Stimulated activated CD4-positive, alpha-beta T cell treated with anti-CD3 and anti-CD28 coated beads, Interleukin-15, amount 100 ng/mL, for 1 hour (primary cell): ENCODE data around the gene COL19A1.
"Not testable (repeated sequence)": the region's sequence is repeated elsewhere in the genome, so short reads cannot be mapped to it uniquely, and the experiment has no call there.

ENCODE experiments used
- DNase-seq, 2 donors: peaks; one replicate each; pipeline ENCODE4 v3.0.0-alpha.2; 2020; ENCODE audit warnings: low read depth in 1 of 2, low spot score in 1 of 2

Gene COL19A1

DNA sequence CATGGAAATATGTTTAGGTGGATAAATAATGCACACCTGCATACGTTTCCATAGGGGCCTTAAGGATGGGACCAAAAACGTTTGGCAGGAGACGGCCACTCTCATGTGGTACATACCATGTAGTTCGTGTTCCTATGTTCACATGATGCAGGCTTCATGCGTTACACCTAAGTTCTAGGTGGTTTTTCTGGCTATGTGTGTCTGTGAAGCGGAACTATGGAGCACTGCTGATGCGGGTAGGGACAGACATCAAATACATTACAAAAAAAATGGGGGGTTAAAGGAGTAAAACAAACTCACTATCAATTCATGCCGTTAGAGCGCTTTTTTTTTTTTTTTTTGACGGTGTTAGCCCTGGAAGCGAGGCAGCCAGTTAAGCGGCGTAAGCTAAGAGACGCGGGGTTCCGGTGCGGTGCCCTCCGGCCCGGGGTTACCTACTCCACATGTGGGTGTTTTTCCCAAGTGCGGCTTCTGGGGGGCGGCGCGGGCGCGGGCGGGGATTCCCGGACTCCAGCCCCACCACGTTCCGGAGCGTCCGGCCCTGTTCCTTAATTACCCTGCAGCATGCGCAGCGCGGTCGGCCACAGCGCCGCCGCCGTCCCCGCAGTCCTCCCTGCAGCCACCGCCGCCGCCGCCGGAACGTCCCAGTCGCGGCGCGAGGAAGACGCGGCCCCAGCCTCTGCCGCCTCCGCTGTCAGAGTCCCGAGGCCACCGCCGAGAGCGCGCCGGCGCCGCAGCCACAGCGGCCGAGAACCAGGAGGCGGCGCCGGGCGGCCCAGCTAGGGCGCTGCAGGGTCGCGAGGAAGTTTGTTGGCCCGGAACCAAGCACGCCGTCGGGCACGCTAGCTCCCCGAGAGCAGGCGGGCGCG is 648 bp downstream of the COL19A1 start:
- peak; percentile 18 to 50 for DNase-seq

DNA sequence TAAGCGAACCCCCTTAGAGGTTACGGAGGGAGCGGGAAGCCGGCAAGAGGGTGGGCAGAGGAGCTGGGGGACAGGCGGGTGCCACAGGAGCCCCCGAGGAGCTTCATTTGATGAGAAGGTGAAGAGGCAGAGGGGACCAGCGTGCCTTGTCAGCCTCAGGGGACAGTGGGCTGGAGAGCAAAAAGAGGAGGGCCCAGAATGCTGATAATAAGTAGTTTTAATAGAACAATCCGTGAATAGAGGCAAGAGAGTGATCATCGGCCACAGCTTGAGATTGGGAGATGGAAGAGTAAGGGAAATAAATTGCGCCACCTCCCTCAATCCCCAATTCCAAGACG is 1.3 kb downstream of the COL19A1 start:
- no peak for DNase-seq

DNA sequence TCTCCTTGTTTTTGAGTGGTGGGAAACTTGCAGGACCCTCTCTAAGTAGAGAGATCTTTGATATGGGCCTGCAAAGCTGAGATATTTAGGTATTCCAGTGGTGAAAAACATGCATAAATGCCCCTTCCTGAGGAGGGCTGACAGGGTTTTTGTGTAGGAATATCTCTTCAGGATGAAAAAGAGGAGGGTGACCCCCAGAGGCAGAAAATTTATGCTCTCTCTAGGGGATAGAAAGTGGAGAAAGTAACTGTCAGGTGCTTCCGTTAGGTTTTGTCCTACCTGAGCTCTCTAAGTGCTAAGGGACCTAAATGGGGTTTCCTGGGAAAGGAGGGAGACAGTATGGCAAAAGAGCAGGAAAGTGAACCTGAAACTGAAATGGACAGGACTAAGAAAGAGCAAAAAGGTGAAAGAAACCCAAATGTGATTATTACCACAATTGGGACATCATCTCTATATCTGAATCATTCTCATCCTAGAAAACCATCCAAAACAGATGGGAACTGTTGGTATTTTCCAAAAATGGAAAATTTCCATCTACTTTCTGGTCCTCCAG is 2.0 kb downstream of the COL19A1 start:
- no peak for DNase-seq

DNA sequence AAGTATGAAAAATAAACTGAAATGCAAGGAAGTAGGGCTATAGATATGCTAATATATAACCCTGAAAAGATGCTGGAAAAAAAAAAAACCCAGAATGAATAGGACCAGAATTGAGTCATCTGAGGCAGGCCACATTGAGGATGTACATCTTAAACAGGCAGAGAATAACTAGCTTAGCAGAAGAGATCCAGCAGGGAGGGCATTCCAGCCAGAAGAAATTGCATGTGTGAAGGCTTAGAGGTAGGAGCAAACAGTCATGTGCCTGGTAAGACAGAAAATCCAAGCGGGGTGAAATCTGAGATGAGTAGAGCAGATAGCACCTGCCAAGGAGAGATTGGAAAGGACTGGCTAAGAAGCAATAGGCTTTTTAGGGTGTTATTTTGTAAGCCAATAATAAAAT is 2.6 kb downstream of the COL19A1 start:
- DNase-seq, result no peak

DNA sequence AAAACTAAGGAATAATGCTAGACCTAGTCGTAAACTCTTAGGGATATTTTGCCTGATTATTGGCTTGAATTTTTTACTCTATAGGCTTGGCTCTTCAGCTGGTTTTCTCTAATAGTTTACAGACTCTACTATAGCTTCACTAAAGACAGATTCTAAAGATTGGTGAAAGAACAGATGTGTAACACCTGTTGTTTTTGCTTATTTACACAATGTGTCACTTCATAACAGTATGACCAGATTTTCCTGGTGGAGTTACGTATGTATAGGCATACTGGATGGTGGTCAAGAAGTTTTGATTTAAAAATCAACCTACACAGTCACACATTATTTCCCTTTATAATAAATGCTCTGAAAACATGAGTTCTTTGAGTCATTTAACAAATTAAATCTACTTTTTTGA is 4.8 kb downstream of the COL19A1 start:
- no peak for DNase-seq

DNA sequence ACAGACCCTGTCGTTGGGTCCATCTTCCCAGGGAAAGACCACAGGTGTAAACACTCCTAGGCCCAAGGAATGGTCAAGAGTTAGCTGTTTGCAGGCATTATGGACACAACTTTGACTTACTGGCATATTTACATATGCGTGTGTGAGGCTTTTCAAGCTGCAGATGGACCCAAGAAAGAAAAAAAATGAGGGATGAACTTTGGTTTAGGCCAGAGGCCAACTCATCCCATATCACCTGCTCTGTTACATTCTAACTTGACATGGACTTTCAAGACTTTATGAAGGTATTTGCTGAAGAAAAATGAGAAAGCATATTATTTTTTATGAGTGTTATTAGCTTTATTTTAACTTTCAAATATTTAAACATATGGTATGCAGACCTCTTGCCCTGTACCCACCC is 6.9 kb downstream of the COL19A1 start:
- DNase-seq, result no peak

DNA sequence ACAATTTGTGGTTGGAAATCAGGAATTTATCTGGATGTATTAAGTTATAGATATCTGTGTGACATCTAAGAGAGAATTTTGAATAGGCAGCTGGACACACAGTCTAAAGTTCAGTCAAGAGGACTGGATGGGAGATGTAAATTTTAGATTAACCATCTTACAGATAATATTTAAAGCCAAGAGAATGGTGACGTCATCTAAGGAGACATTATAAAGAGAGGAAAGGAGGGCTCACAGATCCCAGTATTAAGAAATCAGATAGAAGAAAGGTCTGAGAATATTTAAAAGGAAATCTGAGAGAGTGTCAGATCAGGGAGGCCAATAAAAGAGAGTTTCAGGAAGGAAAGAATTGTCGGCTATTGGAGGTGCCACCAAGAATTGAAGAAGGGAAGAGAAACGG is 9.4 kb downstream of the COL19A1 start:
- no peak for DNase-seq

DNA sequence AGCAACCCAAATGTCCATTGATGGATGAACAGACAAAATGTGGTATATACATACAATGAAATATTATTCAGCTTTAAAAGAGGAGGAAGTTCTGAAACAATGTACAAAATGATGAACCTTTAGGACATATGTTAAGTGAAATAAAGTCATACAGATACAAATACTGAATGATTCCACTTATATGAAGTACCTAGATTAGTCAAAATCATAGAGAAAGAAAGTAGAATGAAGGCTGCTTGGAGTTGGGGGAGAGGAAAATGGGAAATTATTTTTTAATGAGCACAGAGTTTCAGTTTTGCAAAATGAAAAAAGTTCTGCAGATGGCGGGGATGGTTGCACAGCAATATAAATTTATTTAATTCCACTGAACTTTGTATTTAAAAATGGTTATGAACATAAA is 12.4 kb downstream of the COL19A1 start:
- DNase-seq, result no peak

DNA sequence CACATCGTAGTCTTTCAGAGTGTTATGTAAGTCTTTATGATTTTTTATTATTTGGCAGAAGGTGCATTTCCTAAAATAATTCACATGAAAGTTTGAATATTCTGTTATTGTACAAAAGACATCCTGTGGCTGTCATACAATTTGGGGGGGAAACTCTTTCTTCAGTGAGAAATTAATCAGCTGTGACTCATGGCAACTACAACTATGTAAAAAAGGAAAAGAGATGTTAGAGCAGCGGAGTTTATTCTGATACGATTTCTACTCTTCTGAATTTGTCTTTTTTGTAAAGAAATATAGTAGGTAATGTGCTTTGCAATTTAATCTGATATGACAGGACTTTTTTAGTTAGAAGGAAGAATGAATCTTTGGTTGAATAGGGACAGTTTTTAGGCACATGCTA is 14.2 kb downstream of the COL19A1 start:
- no peak for DNase-seq

DNA sequence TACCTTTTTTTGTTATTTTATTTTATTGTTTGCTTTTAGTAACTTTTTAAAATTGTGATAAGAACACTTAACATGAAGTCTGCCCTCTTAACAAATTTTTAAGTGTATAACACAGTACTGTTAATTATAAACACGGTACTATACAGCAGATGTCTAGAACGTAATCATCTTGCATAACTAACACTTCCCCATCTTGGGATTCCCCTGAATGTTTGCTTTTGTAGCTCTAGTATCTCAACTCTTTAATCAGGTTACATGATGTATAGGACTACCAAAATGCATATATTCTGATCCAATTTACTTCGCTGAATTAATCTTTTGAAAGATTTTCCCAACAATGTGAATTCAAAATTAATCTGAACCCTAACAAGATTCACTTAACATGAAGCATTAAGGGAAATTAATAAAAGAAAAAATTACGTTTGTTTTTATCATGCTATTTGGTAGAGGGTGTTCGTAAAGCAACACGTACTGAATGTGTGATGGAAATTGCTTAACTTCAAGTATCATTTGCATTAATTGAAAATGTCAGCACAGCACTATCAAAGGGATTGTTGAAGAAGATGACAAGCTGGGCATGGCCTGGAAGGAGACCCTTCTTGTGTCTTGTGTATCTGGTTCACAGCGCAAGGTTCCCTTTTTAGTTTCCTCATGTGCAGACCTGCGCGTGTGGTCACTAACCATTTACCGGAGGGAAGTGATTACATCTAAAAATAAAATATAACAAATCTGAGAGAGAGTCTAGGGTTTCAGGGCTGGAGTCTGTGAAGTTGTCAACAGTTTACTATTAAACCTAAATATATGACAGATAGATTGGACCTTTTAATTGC is 15.2 kb downstream of the COL19A1 start:
- DNase-seq, result no peak

DNA sequence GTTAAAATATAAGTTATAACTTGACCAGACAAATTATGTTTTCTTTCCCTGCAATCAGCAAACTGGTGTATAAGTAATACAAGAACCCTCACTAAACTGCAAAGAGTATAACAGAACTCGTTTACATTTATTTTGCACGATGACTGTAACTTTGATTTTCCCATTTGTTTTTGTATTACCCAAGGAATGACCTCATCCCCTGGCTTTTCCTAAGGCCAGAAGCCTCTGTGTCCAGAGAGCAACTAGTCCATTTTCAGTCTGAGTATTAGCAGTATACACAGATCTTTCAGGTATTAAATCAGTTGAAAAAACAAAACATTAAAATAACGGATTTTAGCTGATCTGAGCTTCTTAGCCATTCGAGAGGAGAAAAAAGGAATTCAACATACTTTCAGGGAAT is 17.2 kb downstream of the COL19A1 start:
- no peak for DNase-seq

DNA sequence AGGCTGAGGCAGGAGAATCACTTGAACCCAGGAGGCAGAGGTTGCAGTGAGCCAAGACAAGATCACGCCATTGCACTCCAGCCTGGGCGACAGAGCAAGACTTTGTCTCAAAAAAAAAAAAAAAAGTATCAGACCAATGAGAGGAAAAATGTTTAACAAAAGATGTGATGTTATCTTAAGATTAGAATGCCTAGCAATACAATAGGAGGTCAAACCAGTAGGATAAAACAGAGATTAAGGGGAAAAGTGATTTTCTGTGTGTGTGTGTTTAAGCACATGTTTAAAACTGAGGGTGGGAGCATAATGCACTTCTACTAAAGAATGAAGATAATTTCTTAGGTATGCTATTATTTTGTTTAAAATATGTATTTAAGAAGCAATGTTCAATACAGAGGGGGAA is 17.9 kb downstream of the COL19A1 start:
- no peak for DNase-seq

DNA sequence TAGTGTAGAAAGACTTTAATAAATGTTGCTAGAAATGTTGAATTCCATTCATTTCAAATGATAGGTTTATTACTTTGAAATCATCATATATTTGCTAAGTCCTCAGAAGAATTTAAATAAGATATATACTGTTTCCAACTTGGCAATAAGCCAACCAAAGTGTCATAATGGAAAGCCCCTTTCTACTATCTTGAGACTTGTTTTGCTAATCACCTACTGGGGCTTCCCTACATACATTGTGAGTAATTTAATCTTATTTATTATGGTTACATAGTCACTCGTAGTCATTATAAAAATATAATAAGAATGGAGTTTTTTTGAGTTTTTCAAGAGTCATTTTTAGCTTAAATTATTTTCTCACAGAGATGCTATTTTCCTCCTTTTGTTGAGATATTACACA is 20.7 kb downstream of the COL19A1 start:
- no peak for DNase-seq

DNA sequence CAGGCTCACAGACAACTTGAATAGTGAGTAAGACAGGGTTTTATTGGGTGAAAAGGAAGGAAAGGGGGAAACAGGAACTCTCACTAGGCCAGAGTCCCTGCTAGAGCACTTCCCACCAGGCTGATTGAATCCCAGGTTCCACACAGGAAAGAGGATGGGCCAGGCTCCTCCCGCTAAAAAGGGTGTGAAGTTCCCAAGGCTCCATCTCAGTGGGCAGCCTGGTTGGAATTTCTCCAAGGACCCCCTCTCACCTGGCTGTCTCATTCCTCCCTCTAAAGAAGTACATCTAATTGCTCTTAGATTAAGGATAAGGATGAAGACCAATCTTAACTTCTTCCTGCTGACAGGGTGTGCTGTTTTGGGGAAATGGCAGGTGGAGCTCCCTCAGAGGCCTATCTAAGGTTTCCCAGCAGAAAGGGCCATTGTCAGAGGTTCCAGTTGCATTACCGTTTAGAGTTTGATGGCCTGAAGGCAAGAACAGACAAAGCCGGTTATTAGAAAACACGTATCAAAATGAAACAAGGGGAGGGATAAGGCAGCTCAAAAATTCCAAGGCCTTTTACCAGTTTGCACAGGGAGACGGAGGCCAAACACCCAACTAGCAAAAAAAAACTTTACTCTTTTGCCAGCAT is 21.5 kb downstream of the COL19A1 start:
- DNase-seq, result no peak

DNA sequence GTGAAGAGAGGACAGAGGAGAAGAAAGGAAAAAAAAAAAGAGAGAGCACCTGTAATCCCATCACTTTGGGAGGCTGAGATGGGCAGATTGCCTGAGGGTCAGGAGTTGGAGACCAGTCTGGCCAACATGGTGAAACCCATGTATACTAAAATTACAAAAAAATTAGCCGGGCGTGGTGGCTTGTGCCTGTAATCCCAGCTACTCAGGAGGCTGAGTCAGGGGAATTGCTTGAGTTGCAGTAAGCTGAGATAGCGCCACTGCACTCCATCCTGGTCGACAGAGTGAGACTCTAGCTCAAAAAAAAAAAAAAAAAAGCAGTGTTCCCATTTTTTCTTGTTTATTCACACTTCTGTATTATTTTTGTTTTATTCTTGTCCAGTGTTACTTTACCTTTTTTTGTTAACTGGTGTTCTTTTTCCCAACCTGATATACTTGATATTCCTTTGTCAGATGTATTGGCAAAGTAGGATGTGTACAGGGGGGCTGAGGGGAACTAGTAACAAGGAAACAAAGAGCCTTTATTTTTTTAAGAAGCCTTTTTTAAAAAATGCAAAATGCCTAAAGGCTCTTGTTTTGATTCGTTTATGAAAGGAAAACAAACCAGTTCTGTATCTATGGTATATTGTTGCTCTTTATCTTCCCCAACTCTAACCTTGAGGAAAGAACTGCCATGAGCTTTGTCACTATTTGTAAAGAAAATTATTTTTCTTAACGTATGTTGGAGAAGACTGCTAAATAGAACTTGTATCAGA is 22.3 kb downstream of the COL19A1 start:
- no peak for DNase-seq

DNA sequence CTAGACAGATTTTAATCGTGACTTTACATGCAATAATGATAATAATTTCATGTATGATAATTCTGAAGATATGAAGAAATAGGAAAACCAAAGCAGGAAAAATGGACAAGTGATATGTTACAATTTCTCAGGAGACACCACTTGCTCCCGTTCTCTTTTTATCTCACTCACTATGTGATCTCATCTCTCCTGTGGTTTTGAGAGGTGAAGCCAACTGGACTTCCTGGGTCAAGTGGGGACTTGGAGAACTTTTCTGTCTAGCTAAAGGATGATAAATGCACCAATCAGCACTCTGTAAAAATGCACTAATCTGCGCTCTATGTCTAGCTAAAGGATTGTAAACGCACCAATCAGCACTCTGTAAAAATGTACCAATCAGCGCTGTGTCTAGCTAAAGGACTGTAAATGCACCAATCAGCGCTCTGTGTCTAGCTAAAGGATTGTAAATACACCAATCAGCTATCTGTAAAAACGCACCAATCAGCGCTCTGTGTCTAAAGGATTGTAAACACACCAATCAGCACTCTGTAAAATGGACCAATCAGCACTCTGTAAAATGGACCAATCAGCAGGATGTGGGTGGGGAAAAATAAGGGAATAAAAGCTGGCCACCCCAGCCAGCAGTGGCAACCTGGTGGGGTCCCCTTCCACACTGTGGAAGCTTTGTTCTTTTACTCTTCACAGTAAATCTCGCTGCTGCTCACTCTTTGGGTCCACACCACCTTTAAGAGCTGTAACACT is 23.0 kb downstream of the COL19A1 start:
- not testable (repeated sequence) for DNase-seq

DNA sequence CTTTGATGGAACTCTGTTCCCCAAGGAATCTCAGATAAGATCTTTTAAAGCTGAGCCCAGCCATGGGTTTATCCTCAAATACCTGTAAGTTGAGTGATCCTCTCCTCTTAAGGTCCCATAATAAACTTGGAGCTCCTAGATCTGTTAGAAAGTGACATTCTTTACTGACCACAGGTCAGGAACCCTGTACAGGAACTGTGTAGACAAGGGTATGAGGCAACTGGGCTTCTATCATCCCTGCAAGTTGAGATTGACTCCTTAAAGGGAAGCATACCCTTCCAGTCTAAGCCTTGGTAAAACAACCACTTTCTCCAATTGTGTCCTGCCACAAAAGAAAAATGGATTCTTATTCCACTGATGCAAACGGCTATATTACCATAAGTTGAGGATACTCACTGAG is 26.2 kb downstream of the COL19A1 start:
- not testable (repeated sequence) for DNase-seq

DNA sequence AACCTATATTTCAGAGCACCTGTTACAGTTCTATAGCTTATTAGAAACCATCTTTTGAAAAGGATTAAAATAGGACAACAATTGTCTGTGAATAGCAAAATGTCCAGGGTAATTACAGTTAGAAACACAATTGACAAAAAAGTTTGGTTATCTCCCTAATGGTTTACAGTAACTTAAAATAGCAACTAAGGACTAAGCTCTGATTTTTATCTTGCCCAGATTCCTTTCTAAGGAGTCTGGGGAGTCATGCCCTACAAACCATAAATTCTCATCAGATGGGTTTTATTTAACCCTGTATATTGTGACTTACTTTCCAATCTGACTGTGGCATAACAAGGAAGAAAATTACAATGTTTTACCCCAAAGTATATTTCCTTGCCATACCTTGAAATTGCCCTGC is 26.9 kb downstream of the COL19A1 start:
- DNase-seq, result not testable (repeated sequence)

DNA sequence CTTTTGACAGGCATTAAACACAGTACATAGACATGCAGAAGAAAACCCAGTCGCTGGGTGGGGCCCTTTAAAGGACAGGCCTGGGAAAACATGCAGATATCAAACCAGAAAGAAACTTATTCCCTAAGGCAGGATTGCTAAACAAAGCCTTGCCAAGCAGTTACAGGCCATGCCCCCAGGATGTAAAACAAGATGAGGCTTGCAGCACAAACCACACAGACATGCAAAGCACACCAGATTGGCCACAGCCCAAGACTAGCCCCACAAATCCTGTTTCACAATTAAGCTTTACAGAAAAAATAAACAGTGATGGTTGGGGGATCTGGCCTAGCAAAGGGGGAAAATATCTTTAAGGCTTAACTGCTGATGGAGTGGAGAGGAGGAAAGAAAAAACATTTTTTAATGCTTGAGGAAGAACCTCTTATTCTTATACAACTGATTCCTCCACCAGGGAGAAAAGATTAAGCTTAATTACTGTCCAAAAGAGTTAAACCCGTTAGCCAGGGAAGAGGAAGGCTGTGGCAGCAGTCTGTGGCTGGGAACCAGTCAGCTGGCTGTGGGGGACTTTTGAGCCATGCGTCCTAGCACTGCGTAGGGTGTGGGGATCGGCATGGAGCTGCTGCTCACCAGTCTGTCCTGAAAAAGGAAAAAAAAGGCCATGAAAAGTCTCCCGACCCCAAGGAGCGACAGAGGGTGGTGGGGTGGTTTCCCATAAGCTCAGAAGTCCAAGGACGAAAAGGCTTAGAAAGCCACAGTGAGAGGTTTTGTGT is 28.4 kb downstream of the COL19A1 start:
- no peak for DNase-seq

DNA sequence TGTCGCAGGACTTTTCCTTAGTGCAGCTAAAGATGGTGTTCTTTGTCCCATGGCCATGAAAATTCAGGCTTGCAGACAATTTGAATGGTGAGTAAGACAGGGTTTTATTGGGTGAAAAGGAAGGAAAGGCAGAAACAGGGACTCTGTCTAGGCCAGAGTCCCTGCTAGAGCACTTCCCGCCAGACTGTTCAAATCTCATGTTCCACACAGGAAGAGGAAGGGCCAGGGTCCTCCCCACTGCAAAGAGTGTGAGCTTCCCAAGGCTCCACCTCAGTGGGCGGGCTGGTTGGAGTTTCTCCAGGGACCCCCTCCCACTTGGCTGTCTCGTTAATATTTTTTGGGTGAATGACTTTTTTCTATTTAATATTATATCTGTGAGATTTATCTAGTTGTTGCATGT is 29.0 kb downstream of the COL19A1 start:
- DNase-seq, result no peak
